Activated CD8-positive, alpha-beta memory T cell treated with anti-CD3 and anti-CD28 coated beads, Interleukin-2, amount 10 ng/mL, durations not matched to agents 7 days and 5 days (primary cell): ENCODE results near the gene NUTM2D. TPM values are rescaled to one million over a fixed set of nuclear protein-coding genes. Genes with fewer than 3 reads are reported as not detected.
"Not testable (repeated sequence)": the region's sequence is repeated elsewhere in the genome, so short reads cannot be mapped to it uniquely, and the experiment has no call there.

Source experiments
- ATAC-seq: fragments of 150-1000 bp; cut with Tn5 transposase; one replicate; pipeline ENCODE4 v1.10.0; 2021; ENCODE audit warnings: moderate library complexity
- CTCF ChIA-PET: fragments of 350-600 bp; sonication (Branson Sonifier 250); formaldehyde crosslinking; loops from one replicate; lab custom pipeline; 2021; ENCODE audit warnings: antibody characterized with exemption; lab: Charles Lee
- DNase-seq: peaks from one replicate; pipeline ENCODE4 v3.0.0-alpha.2; 2020
- H3K27ac Mint-ChIP-seq: one replicate; pipeline ENCODE4 v1.8.0; 2021; ENCODE audit warnings: mild to moderate bottlenecking, mixed read lengths
- H3K27me3 Mint-ChIP-seq: one replicate; pipeline ENCODE4 v1.8.0; 2021; ENCODE audit warnings: mixed read lengths
- H3K36me3 Mint-ChIP-seq: one replicate; pipeline ENCODE4 v1.8.0; 2021; ENCODE audit warnings: mild to moderate bottlenecking, mixed read lengths
- H3K4me1 Mint-ChIP-seq: one replicate; pipeline ENCODE4 v1.8.0; 2021; ENCODE audit warnings: mixed read lengths
- H3K4me3 Mint-ChIP-seq: one replicate; pipeline ENCODE4 v1.8.0; 2021; ENCODE audit warnings: mild to moderate bottlenecking, moderate library complexity, mixed read lengths
- H3K9me3 Mint-ChIP-seq: one replicate; pipeline ENCODE4 v1.8.0; 2022; ENCODE audit warnings: low read depth, mixed read lengths
- total RNA-seq, 2 experiments: library from RNA; stranded (reverse); gene quantifications; one replicate each; pipeline ENCODE4 v1.2.3, GENCODE V29; 2021

The NUTM2D gene
- total RNA-seq, 2 experiments from 2014 or later = 2.3 to 3.0 TPM

DNA sequence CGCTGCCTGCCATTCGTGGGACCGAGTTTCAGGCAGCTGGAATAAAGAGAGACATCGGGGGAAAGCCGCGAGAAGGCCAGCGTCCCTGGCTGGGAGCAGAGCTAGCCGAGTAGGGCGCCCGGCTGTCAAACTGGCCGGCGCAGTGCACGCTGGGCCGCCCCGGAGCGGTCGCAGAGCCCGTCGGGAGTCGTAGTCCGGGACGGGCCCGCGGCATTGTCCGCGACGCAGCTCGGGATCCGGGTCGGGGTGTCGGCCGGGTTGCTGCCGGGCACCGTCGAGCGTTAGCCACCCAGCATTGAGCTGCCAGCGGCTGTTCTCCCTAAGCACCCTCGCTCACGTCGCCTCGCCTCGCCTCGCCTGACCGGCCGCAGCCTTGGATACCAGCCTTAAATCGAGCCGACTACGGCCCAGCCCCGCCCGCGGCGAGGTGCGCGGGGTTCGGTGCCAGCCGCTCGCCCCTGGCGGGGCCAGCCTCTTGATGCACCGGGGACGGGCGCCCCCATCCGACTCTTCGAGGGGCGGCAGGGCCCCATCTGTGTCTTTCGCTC is 14.8 kb upstream of the NUTM2D start:
- Mint-ChIP-seq H3K27ac (peak overlapping the region; percentile 88), H3K4me3 (peak overlapping the region; percentile 77), H3K4me1 (peaks cover 18% of the 10 kb centered on the region)
- DNase-seq = peak; percentile 90
- CTCF ChIA-PET, H3K27me3 Mint-ChIP-seq, H3K36me3 Mint-ChIP-seq, H3K9me3 Mint-ChIP-seq: not testable (repeated sequence)
- peak; percentile 84 for ATAC-seq

- H3K4me1 Mint-ChIP-seq, H3K36me3 Mint-ChIP-seq: not testable (repeated sequence)
Observed at GRCh38 chr10:87345743-87346142, 11.8 kb upstream of the NUTM2D start.

DNA sequence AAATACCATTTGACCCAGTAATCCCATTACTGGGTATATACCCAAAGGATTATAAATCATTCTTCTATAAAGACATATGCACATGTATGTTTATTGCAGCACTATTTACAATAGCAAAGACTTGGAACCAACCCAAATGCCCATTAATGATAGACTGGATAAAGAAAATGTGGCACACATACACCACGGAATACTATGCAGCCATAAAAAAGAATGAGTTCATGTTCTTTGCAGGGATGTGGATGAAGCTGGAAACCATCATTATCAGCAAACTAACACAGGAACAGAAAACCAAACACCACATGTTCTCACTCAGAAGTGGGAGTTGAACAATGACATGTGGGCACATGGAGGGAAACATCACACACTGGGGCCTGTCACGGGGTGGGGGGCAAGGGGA is 7.4 kb upstream of the NUTM2D start:
- ATAC-seq, H3K9me3 Mint-ChIP-seq, H3K4me3 Mint-ChIP-seq, CTCF ChIA-PET, H3K4me1 Mint-ChIP-seq, DNase-seq, H3K27me3 Mint-ChIP-seq, H3K36me3 Mint-ChIP-seq, H3K27ac Mint-ChIP-seq: not testable (repeated sequence)

More at GRCh38 chr10:87345743-87346142, 11.8 kb upstream of the NUTM2D start:
- H3K27ac Mint-ChIP-seq, H3K4me3 Mint-ChIP-seq, ATAC-seq, DNase-seq, H3K27me3 Mint-ChIP-seq, CTCF ChIA-PET, H3K9me3 Mint-ChIP-seq: not testable (repeated sequence)

- H3K9me3 Mint-ChIP-seq, CTCF ChIA-PET, H3K4me3 Mint-ChIP-seq: not testable (repeated sequence)
Observed at GRCh38 chr10:87352825-87353224, 4.7 kb upstream of the NUTM2D start.

DNA sequence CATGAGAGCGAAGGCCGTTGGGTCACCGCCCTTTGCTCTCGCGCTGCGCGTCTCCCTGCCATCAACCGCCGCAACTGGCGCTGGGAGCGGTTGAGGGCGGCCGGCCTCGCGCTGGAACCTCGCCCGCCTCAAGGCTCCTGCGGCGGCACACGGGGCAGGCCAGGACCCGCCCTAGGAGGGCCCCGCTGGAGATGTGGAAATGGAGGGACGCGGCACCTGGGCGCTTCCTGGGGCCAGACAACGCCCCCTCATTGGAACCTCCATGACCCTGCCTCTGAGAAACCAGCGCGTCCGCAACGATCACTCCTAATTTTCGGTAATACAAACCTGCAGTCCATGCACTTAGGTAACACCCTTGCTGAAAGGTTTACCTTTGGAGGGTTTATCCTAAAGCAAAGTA is 2.4 kb upstream of the NUTM2D start:
- H3K9me3 Mint-ChIP-seq, H3K4me3 Mint-ChIP-seq, H3K27ac Mint-ChIP-seq, ATAC-seq, DNase-seq, H3K36me3 Mint-ChIP-seq, H3K27me3 Mint-ChIP-seq, CTCF ChIA-PET, H3K4me1 Mint-ChIP-seq: not testable (repeated sequence)

More at GRCh38 chr10:87352825-87353224, 4.7 kb upstream of the NUTM2D start:
- not testable (repeated sequence) for H3K4me1 Mint-ChIP-seq, DNase-seq, H3K27me3 Mint-ChIP-seq, H3K36me3 Mint-ChIP-seq, H3K27ac Mint-ChIP-seq, ATAC-seq

- H3K9me3 Mint-ChIP-seq = not testable (repeated sequence)
Observed at GRCh38 chr10:87358159-87358558, 615 bp downstream of the NUTM2D start.

DNA sequence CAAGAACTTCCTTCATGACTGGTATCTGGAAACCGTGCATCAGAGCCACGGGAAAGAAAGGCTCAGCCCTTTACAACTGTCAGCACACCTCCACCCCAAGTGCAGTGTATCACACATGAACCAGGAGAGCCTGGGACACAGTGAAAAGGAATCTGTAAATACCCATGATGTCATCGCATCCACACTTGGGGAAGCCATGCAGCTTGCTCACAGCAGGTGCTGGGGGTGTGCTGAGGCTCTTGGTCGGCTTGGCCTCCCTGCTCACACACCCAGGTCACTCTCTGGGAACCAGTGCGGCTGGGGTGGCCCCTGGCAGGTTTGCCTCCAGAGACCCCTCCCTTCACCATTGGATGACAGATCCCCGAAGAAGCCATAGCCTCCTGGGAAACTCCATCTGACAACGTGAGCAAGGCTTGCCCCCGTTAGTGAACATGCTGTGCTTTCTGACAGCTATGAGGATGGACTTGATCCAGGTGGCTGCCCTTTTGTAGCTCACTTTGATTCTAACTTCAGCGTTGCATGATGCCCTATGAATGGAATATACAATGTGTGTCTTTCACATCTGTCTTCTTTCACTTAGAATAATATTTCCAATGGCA is 12.1 kb downstream of the NUTM2D start:
- ATAC-seq, H3K4me3 Mint-ChIP-seq, DNase-seq, H3K9me3 Mint-ChIP-seq, CTCF ChIA-PET, H3K27ac Mint-ChIP-seq, H3K4me1 Mint-ChIP-seq, H3K27me3 Mint-ChIP-seq, H3K36me3 Mint-ChIP-seq: not testable (repeated sequence)

More at GRCh38 chr10:87358159-87358558, 615 bp downstream of the NUTM2D start:
- H3K36me3 Mint-ChIP-seq, DNase-seq, H3K27me3 Mint-ChIP-seq, H3K4me3 Mint-ChIP-seq, CTCF ChIA-PET, ATAC-seq, H3K4me1 Mint-ChIP-seq, H3K27ac Mint-ChIP-seq: not testable (repeated sequence)

GRCh38 chr10:87374091-87374490 is 16.5 kb downstream of the NUTM2D start:
- H3K4me3 Mint-ChIP-seq, CTCF ChIA-PET, ATAC-seq, H3K4me1 Mint-ChIP-seq, H3K36me3 Mint-ChIP-seq, DNase-seq, H3K27me3 Mint-ChIP-seq, H3K9me3 Mint-ChIP-seq, H3K27ac Mint-ChIP-seq: not testable (repeated sequence)

DNA sequence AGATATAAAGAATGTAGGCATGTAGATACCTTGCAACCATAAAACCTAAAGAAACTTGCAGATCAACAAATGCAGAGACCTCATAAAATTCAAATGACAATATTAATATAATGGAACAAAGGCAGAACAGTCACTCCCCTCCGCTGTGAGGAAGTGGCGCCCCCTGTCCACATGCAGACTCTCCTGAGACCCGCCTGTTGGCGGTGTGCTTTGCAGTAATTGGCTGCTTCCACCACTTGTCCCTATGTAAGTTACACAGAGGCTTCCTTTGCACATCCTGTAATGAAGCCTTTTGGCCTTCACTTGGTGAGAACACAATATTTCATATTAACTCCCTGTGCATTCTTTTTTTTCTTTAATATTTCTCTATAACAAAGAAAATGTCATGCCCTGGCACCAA is 21.6 kb downstream of the NUTM2D start:
- H3K36me3 Mint-ChIP-seq, H3K27ac Mint-ChIP-seq, H3K4me3 Mint-ChIP-seq, CTCF ChIA-PET, DNase-seq, ATAC-seq, H3K27me3 Mint-ChIP-seq, H3K4me1 Mint-ChIP-seq, H3K9me3 Mint-ChIP-seq: not testable (repeated sequence)

- CTCF ChIA-PET, H3K4me3 Mint-ChIP-seq, H3K9me3 Mint-ChIP-seq, H3K27me3 Mint-ChIP-seq, ATAC-seq, DNase-seq, H3K36me3 Mint-ChIP-seq, H3K4me1 Mint-ChIP-seq, H3K27ac Mint-ChIP-seq: not testable (repeated sequence)
Observed at GRCh38 chr10:87383149-87383857, 25.8 kb downstream of the NUTM2D start.

DNA sequence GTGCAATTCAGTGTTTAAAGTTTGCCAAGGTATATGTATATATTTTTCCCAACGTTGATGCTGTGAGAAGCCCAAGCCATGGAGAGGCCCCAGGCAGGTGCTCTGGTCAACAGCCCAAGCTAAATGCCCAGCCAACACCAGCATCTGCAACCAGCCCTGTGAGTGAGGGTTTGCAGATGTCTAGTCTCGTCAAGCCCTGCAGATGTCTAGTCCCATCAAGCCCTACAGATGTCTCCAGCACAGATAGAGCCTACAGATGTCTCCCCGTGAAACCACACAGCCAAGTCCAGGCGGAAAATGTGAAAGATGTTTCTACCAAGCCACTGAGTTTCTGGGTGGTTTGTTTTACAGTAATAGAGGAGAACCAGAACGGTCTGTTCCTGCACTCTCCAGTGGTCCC is 26.7 kb downstream of the NUTM2D start:
- ATAC-seq, H3K4me3 Mint-ChIP-seq, H3K27me3 Mint-ChIP-seq: not testable (repeated sequence)

DNA sequence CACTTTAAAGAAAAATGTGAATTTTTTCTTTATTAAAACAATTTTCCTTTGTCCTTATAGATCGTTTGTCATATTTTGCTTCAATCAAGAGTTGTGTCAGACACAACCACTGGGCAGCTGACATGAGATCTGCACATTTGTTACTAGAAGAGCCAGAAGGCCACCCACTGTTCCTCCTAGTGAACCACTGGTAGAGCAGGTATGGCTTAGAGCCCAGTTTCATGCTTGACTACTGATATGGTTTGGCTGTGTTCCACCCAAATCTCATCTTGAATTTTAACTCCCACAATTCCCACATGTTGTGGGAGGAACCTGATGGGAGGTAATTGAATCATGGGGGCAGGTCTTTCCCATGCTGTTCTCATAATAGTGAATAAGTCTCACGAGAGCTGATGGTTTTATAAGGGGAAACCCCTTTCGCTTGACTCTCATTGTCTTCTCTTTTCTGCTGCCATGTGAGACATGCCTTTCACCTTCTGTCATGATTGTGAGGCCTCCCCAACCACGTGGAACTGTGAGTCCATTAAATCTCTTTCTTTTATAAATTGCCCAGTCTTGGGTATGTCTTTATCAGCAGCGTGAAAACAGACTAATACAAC is 28.3 kb downstream of the NUTM2D start:
- ATAC-seq = not testable (repeated sequence)

More for the DNA sequence above, 26.7 kb downstream of the NUTM2D start:
- H3K36me3 Mint-ChIP-seq, DNase-seq, CTCF ChIA-PET, H3K9me3 Mint-ChIP-seq, H3K27ac Mint-ChIP-seq, H3K4me1 Mint-ChIP-seq: not testable (repeated sequence)

GRCh38 chr10:87391360-87391759 is 33.8 kb downstream of the NUTM2D start:
- H3K4me1 Mint-ChIP-seq, CTCF ChIA-PET, H3K27ac Mint-ChIP-seq, DNase-seq, ATAC-seq, H3K9me3 Mint-ChIP-seq, H3K4me3 Mint-ChIP-seq, H3K27me3 Mint-ChIP-seq, H3K36me3 Mint-ChIP-seq: not testable (repeated sequence)

More for the DNA sequence above, 28.3 kb downstream of the NUTM2D start:
- H3K36me3 Mint-ChIP-seq, H3K9me3 Mint-ChIP-seq, H3K27me3 Mint-ChIP-seq, CTCF ChIA-PET, H3K4me1 Mint-ChIP-seq, H3K27ac Mint-ChIP-seq, H3K4me3 Mint-ChIP-seq, DNase-seq: not testable (repeated sequence)

GRCh38 chr10:87396206-87396605 is 38.7 kb downstream of the NUTM2D start:
- ATAC-seq, H3K4me1 Mint-ChIP-seq, H3K27me3 Mint-ChIP-seq, H3K27ac Mint-ChIP-seq, DNase-seq, H3K4me3 Mint-ChIP-seq, CTCF ChIA-PET, H3K36me3 Mint-ChIP-seq, H3K9me3 Mint-ChIP-seq: not testable (repeated sequence)
